Liver (tissue), 9 donors: ENCODE results near the gene TMEM107. TPM values are rescaled to one million over a fixed set of nuclear protein-coding genes. Genes with fewer than 3 reads are reported as not detected.

Source experiments
- DNase-seq: peaks from one replicate; pipeline ENCODE4 v3.0.0-alpha.2; 2017; ENCODE audit warnings: low spot score
- H3K27ac ChIP-seq, 2 donors: one replicate each; pipeline ENCODE4 v1.7.0; 2013; ENCODE audit warnings: inconsistent platforms in 2 of 2, low read length in 2 of 2, control low read depth in 1 of 2, low read depth in 1 of 2, mild to moderate bottlenecking in 1 of 2
- H3K27me3 ChIP-seq, 4 donors: one replicate each; pipeline versions ENCODE4 v1.6.1 to v1.7.0; 2013; ENCODE audit warnings: low read length in 3 of 4, inconsistent platforms in 1 of 4, mild to moderate bottlenecking in 1 of 4, moderate library complexity in 1 of 4; ENCODE audit not compliant: control insufficient read depth in 4 of 4, insufficient read depth in 4 of 4
- H3K36me3 ChIP-seq, 4 donors: one replicate each; pipeline versions ENCODE4 v1.6.1 to v1.7.0; 2013; ENCODE audit warnings: low read length in 3 of 4, mild to moderate bottlenecking in 3 of 4, low read depth in 1 of 4, moderate library complexity in 1 of 4; ENCODE audit not compliant: control insufficient read depth in 4 of 4, insufficient read depth in 3 of 4
- H3K4me1 ChIP-seq, 4 donors: one replicate each; pipeline versions ENCODE4 v1.6.1 to v1.7.0; 2013; ENCODE audit warnings: low read length in 3 of 4, mild to moderate bottlenecking in 3 of 4, moderate library complexity in 1 of 4; ENCODE audit not compliant: control insufficient read depth in 4 of 4, insufficient read depth in 4 of 4
- H3K4me3 ChIP-seq, 3 donors: one replicate each; pipeline versions ENCODE4 v1.6.1 to v1.7.0; 2013; ENCODE audit warnings: low read length in 3 of 3, control low read depth in 1 of 3, low read depth in 1 of 3, mild to moderate bottlenecking in 1 of 3
- H3K9ac ChIP-seq, 2 donors: one replicate each; pipeline ENCODE4 v1.7.0; 2013; ENCODE audit warnings: low read length in 2 of 2, mild to moderate bottlenecking in 2 of 2, moderate library complexity in 2 of 2, control low read depth in 1 of 2, low read depth in 1 of 2
- H3K9me3 ChIP-seq, 4 donors: one replicate each; pipeline versions ENCODE4 v1.6.1 to v1.7.0; 2013; ENCODE audit warnings: low read length in 3 of 4; ENCODE audit not compliant: control insufficient read depth in 4 of 4
- FOXA1 ChIP-seq: IDR thresholded peaks from 2 replicates; pipeline ENCODE4 v1.6.1; 2016; ENCODE audit warnings: antibody characterized with exemption
- FOXA2 ChIP-seq: IDR thresholded peaks from 2 replicates; pipeline ENCODE4 v1.6.1; 2016; ENCODE audit warnings: antibody characterized with exemption
- GABPA ChIP-seq, 2 donors: IDR thresholded peaks in 1 of 2; conservative IDR thresholded peaks in 1 of 2; 2 replicates each; pipeline ENCODE4 v1.6.1; 2016; ENCODE audit warnings: antibody characterized with exemption in 2 of 2, mild to moderate bottlenecking in 1 of 2, moderate library complexity in 1 of 2
- HNF4A ChIP-seq, 2 donors: conservative IDR thresholded peaks; 2 replicates each; pipeline ENCODE4 v1.6.1; 2016; ENCODE audit warnings: antibody characterized with exemption in 2 of 2, mild to moderate bottlenecking in 2 of 2
- HNF4G ChIP-seq: IDR thresholded peaks from 2 replicates; pipeline ENCODE4 v1.6.1; 2016; ENCODE audit warnings: antibody characterized with exemption
- NR2F2 ChIP-seq: IDR thresholded peaks from 2 replicates; pipeline ENCODE4 v1.6.1; 2016; ENCODE audit warnings: antibody characterized with exemption
- RAD21 ChIP-seq, 2 donors: IDR thresholded peaks; 2 replicates each; pipeline ENCODE4 v1.6.1; 2016; ENCODE audit warnings: antibody characterized with exemption in 2 of 2, mild to moderate bottlenecking in 2 of 2
- RXRA ChIP-seq, 2 donors: IDR thresholded peaks; 2 replicates each; pipeline ENCODE4 v1.6.1; 2017 to 2018; ENCODE audit warnings: antibody characterized with exemption in 2 of 2, mild to moderate bottlenecking in 1 of 2
- SP1 ChIP-seq: IDR thresholded peaks from 2 replicates; pipeline ENCODE4 v1.6.1; 2018; ENCODE audit warnings: antibody characterized with exemption, mild to moderate bottlenecking
- TAF1 ChIP-seq: conservative IDR thresholded peaks from 2 replicates; pipeline ENCODE4 v1.6.1; 2016; ENCODE audit warnings: antibody characterized with exemption, mild to moderate bottlenecking
- YY1 ChIP-seq: IDR thresholded peaks from 2 replicates; pipeline ENCODE4 v1.6.1; 2016; ENCODE audit warnings: antibody characterized with exemption, mild to moderate bottlenecking
- WGBS: extraction: QIAGEN DNeasy Blood & Tissue Kit; methylation state at CpG from one replicate; pipeline ENCODE4 v1.1.7; 2013; 5-methylcytosine and 5-hydroxymethylcytosine counted together
- polyA plus RNA-seq, 2 donors: library from polyadenylated mRNA; stranded (reverse) in 1 of 2; unstranded in 1 of 2; fragments of 200-250 nt in 1 of 2; fragments of >200 nt in 1 of 2; fragmentation: Nextera tagmentation in 1 of 2; extraction: Ambion mirVana in 1 of 2; gene quantifications; one replicate each; pipeline versions ENCODE4 v1.2.1 to v1.2.3, GENCODE V29; 2013 to 2015
- total RNA-seq, 2 donors: library from RNA; depleted of rRNA; stranded (reverse); fragments of >200 nt; gene quantifications; one replicate each; pipeline ENCODE4 v1.2.3, GENCODE V29; 2014
- TF ChIP-seq, protein P1 (sequence below): IDR thresholded peaks from 2 replicates; pipeline ENCODE4 v1.6.1; 2016; ENCODE audit warnings: antibody characterized with exemption
- TF ChIP-seq, protein P2 (sequence below): fragments of 150-350 bp; IDR thresholded peaks from 2 replicates; pipeline ENCODE4 v1.5.1; 2017; ENCODE audit warnings: improper control_type of control experiment, low read depth, low read length; ENCODE audit not compliant: missing input control
- TF ChIP-seq, protein P3 (sequence below): IDR thresholded peaks from 2 replicates; pipeline ENCODE4 v1.6.1; 2016; ENCODE audit warnings: antibody characterized with exemption, mild to moderate bottlenecking
- TF ChIP-seq, protein P4 (sequence below): IDR thresholded peaks from 2 replicates; pipeline ENCODE4 v1.6.1; 2016; ENCODE audit warnings: antibody characterized with exemption
- TF ChIP-seq, protein P5 (sequence below): IDR thresholded peaks from 2 replicates; pipeline ENCODE4 v1.6.1; 2016; ENCODE audit warnings: antibody characterized with exemption
- donor health status: healthy.
- donor health status: healthy.
- donor health status: healthy.
- donor health status: healthy.
- donor health status: healthy.

Gene TMEM107
- total and polyA plus RNA-seq, 4 donors, result 3.0 to 8.4 (median 4.2) TPM

DNA sequence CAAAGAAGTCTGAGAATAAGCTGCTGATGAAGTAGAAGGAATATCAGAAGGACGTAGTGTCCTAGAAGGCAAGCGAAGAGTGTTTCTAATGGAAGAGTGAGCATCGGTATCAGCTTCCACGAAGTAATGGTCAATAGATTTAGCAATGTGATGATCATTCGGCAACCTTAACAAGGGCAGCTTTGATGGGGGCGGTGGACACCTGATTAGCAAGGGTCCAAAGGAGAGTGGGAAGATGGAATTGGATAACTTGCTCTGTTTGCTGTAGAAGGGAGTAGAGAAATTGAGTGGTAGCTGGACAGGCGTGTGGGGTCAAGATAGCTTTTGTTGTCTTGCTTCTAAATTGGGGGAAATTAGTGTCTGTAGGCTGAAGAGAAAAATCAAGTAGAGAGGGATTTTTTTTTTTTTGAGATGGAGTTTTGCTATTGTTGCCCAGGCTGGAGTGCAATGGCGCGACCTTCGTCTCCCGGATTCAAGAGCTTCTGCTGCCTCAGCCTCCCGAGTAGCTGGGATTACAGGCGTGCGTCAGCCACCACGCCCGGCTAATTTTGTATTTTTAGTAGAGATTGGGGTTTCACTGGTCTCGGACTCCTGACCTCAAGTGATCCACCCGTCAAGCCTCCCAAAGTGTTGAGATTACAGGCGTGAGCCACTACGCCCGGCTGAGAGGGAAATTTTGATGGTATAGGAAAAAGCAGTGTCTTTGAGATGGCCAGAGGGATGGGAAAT lies 38.4 kb downstream of the TMEM107 start:
- DNase-seq, result no peak
- TF ChIP-seq GABPA (IDR thresholded peaks at IDR 0.05 in 1 of 2, conservative IDR thresholded peaks at IDR 0.05 in 1 of 2) (no peak), RAD21 (IDR thresholded peaks at IDR 0.05) (no peak), FOXA1 (no peak), SP1 (no peak), HNF4A (conservative IDR thresholded peaks at IDR 0.05) (no peak), TAF1 (no peak), YY1 (no peak), HNF4G (no peak), FOXA2 (no peak), NR2F2 (no peak), RXRA (IDR thresholded peaks at IDR 0.05) (no peak)
- TF ChIP-seq, protein P1, sequence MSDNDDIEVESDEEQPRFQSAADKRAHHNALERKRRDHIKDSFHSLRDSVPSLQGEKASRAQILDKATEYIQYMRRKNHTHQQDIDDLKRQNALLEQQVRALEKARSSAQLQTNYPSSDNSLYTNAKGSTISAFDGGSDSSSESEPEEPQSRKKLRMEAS, result no peak
- TF ChIP-seq, protein P2, sequence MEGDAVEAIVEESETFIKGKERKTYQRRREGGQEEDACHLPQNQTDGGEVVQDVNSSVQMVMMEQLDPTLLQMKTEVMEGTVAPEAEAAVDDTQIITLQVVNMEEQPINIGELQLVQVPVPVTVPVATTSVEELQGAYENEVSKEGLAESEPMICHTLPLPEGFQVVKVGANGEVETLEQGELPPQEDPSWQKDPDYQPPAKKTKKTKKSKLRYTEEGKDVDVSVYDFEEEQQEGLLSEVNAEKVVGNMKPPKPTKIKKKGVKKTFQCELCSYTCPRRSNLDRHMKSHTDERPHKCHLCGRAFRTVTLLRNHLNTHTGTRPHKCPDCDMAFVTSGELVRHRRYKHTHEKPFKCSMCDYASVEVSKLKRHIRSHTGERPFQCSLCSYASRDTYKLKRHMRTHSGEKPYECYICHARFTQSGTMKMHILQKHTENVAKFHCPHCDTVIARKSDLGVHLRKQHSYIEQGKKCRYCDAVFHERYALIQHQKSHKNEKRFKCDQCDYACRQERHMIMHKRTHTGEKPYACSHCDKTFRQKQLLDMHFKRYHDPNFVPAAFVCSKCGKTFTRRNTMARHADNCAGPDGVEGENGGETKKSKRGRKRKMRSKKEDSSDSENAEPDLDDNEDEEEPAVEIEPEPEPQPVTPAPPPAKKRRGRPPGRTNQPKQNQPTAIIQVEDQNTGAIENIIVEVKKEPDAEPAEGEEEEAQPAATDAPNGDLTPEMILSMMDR, result no peak
- TF ChIP-seq, protein P3, sequence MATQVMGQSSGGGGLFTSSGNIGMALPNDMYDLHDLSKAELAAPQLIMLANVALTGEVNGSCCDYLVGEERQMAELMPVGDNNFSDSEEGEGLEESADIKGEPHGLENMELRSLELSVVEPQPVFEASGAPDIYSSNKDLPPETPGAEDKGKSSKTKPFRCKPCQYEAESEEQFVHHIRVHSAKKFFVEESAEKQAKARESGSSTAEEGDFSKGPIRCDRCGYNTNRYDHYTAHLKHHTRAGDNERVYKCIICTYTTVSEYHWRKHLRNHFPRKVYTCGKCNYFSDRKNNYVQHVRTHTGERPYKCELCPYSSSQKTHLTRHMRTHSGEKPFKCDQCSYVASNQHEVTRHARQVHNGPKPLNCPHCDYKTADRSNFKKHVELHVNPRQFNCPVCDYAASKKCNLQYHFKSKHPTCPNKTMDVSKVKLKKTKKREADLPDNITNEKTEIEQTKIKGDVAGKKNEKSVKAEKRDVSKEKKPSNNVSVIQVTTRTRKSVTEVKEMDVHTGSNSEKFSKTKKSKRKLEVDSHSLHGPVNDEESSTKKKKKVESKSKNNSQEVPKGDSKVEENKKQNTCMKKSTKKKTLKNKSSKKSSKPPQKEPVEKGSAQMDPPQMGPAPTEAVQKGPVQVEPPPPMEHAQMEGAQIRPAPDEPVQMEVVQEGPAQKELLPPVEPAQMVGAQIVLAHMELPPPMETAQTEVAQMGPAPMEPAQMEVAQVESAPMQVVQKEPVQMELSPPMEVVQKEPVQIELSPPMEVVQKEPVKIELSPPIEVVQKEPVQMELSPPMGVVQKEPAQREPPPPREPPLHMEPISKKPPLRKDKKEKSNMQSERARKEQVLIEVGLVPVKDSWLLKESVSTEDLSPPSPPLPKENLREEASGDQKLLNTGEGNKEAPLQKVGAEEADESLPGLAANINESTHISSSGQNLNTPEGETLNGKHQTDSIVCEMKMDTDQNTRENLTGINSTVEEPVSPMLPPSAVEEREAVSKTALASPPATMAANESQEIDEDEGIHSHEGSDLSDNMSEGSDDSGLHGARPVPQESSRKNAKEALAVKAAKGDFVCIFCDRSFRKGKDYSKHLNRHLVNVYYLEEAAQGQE, result no peak
- TF ChIP-seq, protein P4, sequence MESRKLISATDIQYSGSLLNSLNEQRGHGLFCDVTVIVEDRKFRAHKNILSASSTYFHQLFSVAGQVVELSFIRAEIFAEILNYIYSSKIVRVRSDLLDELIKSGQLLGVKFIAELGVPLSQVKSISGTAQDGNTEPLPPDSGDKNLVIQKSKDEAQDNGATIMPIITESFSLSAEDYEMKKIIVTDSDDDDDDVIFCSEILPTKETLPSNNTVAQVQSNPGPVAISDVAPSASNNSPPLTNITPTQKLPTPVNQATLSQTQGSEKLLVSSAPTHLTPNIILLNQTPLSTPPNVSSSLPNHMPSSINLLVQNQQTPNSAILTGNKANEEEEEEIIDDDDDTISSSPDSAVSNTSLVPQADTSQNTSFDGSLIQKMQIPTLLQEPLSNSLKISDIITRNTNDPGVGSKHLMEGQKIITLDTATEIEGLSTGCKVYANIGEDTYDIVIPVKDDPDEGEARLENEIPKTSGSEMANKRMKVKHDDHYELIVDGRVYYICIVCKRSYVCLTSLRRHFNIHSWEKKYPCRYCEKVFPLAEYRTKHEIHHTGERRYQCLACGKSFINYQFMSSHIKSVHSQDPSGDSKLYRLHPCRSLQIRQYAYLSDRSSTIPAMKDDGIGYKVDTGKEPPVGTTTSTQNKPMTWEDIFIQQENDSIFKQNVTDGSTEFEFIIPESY, result no peak
- TF ChIP-seq, protein P5, sequence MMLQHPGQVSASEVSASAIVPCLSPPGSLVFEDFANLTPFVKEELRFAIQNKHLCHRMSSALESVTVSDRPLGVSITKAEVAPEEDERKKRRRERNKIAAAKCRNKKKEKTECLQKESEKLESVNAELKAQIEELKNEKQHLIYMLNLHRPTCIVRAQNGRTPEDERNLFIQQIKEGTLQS, result no peak
- peaks cover 0 to 9% (median 0%) of the 10 kb centered on the region in 4 donors for H3K4me1 ChIP-seq
- no peak overlapping the region for H3K4me3 ChIP-seq
- peaks cover 9 to 36% (median 29%) of the 10 kb centered on the region in 4 donors for H3K36me3 ChIP-seq
- 63% methylated on average over 21 of the region's 21 CpGs for WGBS
- H3K9ac ChIP-seq, result no peak overlapping the region
- no peak overlapping the region for H3K27ac ChIP-seq
- no peaks in the 10 kb centered on the region for H3K27me3 ChIP-seq
- no peaks in the 10 kb centered on the region for H3K9me3 ChIP-seq
